Neutrophil (primary cell): ENCODE measurements around the gene L3MBTL4.
"Not testable (repeated sequence)": the region's sequence is repeated elsewhere in the genome, so short reads cannot be mapped to it uniquely, and the experiment has no call there.

Experiments used
- H3K27ac ChIP-seq: fragments of 200-600 bp; sonication (generic); 2 replicates; pipeline ENCODE4 v1.5.1; 2016; ENCODE audit warnings: mild to moderate bottlenecking, moderate library complexity
- H3K27me3 ChIP-seq: fragments of 200-600 bp; sonication (generic); 2 replicates; pipeline ENCODE4 v1.6.0; 2016; ENCODE audit warnings: mild to moderate bottlenecking
- H3K36me3 ChIP-seq: fragments of 200-600 bp; sonication (generic); 2 replicates; pipeline ENCODE4 v1.5.1; 2017
- H3K4me1 ChIP-seq, 2 experiments: fragments of 200-600 bp in 1 of 2; sonication (generic) in 1 of 2; 1 replicate in 1 of 2; 2 replicates in 1 of 2; pipeline versions ENCODE4 v1.5.1 to v1.6.1; 2013 to 2016; ENCODE audit warnings: low read depth in 1 of 2, low read length in 1 of 2, mild to moderate bottlenecking in 1 of 2, moderate library complexity in 1 of 2; ENCODE audit not compliant: control insufficient read depth in 1 of 2, insufficient read depth in 1 of 2
- H3K4me3 ChIP-seq, 2 experiments: fragments of 200-600 bp in 1 of 2; sonication (generic) in 1 of 2; 1 replicate in 1 of 2; 2 replicates in 1 of 2; pipeline ENCODE4 v1.5.1; 2013 to 2016; ENCODE audit warnings: low read depth in 1 of 2, low read length in 1 of 2, mild to moderate bottlenecking in 1 of 2, moderate library complexity in 1 of 2
- H3K9me3 ChIP-seq: fragments of 200-600 bp; sonication (generic); 2 replicates; pipeline ENCODE4 v1.5.1; 2016
- CTCF ChIP-seq: fragments of 200-600 bp; sonication (generic); IDR thresholded peaks from 2 replicates; pipeline ENCODE4 v1.5.1; 2016; ENCODE audit warnings: antibody characterized with exemption

L3MBTL4 gene

DNA sequence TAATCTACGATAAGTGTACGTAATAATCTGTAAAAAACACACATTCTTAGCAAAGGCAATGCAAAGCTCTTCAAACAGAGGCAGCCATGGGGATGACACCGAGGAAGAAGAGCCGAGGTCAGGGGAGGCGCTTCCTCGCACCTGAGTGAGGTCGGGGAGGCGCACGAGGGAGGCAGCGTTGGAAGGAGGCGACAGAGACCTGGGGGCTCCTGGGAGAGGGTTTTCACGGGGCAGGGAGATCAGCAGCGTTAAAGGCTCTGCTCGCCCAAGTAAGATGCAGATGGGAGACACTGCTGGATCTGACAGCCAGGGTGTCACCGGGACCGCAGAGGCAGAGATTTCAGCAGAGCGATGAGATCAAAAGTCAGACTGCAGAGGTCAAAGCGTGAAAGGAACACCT, 143.1 kb downstream of the L3MBTL4 start:
- H3K4me1 ChIP-seq: no peaks in the 10 kb centered on the region
- no peaks in the 10 kb centered on the region for H3K36me3 ChIP-seq
- no peaks in the 10 kb centered on the region for H3K27me3 ChIP-seq
- no peaks in the 10 kb centered on the region for H3K9me3 ChIP-seq
- no peak overlapping the region for H3K4me3 ChIP-seq
- H3K27ac ChIP-seq: no peak overlapping the region
- no peak for TF ChIP-seq CTCF

GRCh38 chr18:6270771-6271216, 143.9 kb downstream of the L3MBTL4 start:
- Histone ChIP-seq H3K27ac (no peak overlapping the region), H3K9me3 (no peaks in the 10 kb centered on the region), H3K27me3 (no peaks in the 10 kb centered on the region), H3K36me3 (no peaks in the 10 kb centered on the region), H3K4me3 (no peak overlapping the region), H3K4me1 (no peaks in the 10 kb centered on the region)
- TF ChIP-seq CTCF: no peak

DNA sequence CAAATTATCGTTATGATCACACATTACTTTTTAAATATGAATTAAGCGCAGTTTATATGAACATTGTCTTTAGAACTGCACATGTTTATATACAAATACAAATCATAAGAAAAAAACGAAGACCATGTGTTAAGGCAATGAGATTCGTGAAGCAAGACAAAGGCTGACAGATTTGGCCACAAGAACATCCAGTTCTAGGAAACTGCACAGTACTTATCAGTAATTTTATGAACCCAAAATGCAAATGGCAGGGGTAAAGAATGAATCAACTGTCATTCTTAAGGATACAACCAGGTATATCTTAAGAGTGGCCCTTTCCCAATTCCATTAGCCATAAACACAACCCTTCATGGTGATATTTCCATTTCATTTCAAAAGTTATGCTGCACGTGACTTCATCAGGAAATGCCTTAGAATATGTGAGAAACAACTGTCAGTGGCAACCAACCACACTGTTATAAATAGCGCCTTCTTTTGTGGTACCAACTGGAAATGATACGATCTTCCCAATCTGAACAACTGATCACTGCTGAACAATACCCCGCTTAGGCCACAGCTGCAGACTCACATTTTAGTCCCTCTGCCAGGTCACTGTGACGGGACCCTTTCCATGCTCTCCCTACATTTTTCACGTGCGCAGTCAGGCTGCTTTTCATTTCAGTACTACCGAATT, 144.9 kb downstream of the L3MBTL4 start:
- H3K4me1 ChIP-seq: no peaks in the 10 kb centered on the region
- no peak for TF ChIP-seq CTCF
- H3K27me3 ChIP-seq: no peaks in the 10 kb centered on the region
- no peaks in the 10 kb centered on the region for H3K9me3 ChIP-seq
- H3K27ac ChIP-seq: no peak overlapping the region
- H3K36me3 ChIP-seq: no peaks in the 10 kb centered on the region
- H3K4me3 ChIP-seq: no peak overlapping the region

GRCh38 chr18:6266212-6266611, 148.5 kb downstream of the L3MBTL4 start:
- Histone ChIP-seq H3K9me3 (no peaks in the 10 kb centered on the region), H3K4me3 (no peak overlapping the region), H3K27ac (no peak overlapping the region), H3K36me3 (no peaks in the 10 kb centered on the region), H3K4me1 (no peaks in the 10 kb centered on the region), H3K27me3 (no peaks in the 10 kb centered on the region)
- no peak for TF ChIP-seq CTCF

DNA sequence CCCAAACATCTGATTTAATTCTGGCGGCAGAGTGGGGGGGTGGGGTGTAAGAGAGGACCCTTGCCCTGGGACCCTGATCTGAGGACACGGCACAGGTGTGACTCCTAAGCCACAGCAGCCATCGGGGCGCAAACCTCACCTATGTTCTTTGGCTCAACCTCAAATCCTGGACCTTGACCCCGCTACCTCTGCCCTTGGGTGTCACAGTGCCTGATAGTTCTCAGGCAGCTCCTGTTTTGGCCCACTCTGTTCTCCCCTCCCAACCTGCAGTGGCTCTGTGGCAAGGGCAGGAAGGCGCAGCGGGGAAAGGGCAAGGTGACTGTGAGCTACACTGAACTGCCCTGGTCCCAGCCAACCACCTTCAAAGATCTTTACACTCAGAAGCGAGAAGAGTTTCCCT, 152.8 kb downstream of the L3MBTL4 start:
- no peak overlapping the region for H3K4me3 ChIP-seq
- H3K27ac ChIP-seq: no peak overlapping the region
- no peaks in the 10 kb centered on the region for H3K9me3 ChIP-seq
- H3K27me3 ChIP-seq: no peaks in the 10 kb centered on the region
- no peak for TF ChIP-seq CTCF
- no peaks in the 10 kb centered on the region for H3K4me1 ChIP-seq
- no peaks in the 10 kb centered on the region for H3K36me3 ChIP-seq

- not testable (repeated sequence) for H3K36me3 ChIP-seq
Measured at GRCh38 chr18:6259324-6259723, 155.4 kb downstream of the L3MBTL4 start.

More at GRCh38 chr18:6259324-6259723, 155.4 kb downstream of the L3MBTL4 start:
- H3K27ac ChIP-seq, H3K9me3 ChIP-seq, H3K4me3 ChIP-seq, H3K27me3 ChIP-seq, H3K4me1 ChIP-seq: not testable (repeated sequence)
